IPS-15b (cell line): Measurements from ENCODE around the gene A3GALT2.

Experiments used
- H3K27me3 ChIP-seq: one replicate; pipeline ENCODE4 v1.6.1; 2013; ENCODE audit warnings: low read length; ENCODE audit not compliant: control insufficient read depth, insufficient read depth
- H3K36me3 ChIP-seq: one replicate; pipeline ENCODE4 v1.6.1; 2013; ENCODE audit warnings: low read length; ENCODE audit not compliant: control insufficient read depth, insufficient read depth
- H3K4me1 ChIP-seq: one replicate; pipeline ENCODE4 v1.6.1; 2013; ENCODE audit warnings: mild to moderate bottlenecking, low read length; ENCODE audit not compliant: control insufficient read depth, insufficient read depth
- H3K4me3 ChIP-seq: one replicate; pipeline ENCODE4 v1.5.1; 2013; ENCODE audit warnings: low read depth, low read length
- H3K9ac ChIP-seq: one replicate; pipeline ENCODE4 v1.6.1; 2013; ENCODE audit warnings: low read depth, mild to moderate bottlenecking, low read length
- H3K9me3 ChIP-seq: one replicate; pipeline ENCODE4 v1.6.1; 2013; ENCODE audit warnings: mild to moderate bottlenecking, low read length; ENCODE audit not compliant: control insufficient read depth, insufficient read depth

Gene A3GALT2

DNA sequence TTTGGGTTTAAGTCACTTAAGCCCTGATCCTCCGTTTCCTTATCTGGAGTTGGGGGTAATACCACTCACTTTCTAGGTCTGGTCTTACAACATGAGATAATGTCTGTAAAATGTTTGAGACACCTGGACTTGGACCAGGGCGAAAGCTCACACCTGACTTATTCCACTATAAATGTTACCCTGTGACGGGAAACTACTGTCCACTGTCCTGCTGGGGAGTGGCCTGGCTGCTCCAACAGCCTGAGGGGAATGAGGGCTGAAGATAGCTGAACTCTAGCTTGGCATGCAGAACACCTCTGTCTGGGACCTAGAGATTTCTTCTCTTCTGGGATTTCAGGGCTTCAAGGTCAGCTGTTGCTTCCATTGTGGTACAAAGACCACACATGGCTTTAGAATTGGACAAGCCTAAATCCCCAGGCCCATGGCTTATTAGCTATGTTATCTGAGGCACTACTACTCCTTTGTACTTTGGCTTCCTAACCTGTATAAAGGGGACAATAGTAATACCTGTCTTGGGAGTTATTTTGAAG, 9.5 kb upstream of the A3GALT2 start:
- Histone ChIP-seq H3K4me1 (no peaks in the 10 kb centered on the region), H3K36me3 (peaks cover 9% of the 10 kb centered on the region), H3K9ac (no peak overlapping the region), H3K4me3 (no peak overlapping the region), H3K27me3 (no peaks in the 10 kb centered on the region), H3K9me3 (no peaks in the 10 kb centered on the region)

DNA sequence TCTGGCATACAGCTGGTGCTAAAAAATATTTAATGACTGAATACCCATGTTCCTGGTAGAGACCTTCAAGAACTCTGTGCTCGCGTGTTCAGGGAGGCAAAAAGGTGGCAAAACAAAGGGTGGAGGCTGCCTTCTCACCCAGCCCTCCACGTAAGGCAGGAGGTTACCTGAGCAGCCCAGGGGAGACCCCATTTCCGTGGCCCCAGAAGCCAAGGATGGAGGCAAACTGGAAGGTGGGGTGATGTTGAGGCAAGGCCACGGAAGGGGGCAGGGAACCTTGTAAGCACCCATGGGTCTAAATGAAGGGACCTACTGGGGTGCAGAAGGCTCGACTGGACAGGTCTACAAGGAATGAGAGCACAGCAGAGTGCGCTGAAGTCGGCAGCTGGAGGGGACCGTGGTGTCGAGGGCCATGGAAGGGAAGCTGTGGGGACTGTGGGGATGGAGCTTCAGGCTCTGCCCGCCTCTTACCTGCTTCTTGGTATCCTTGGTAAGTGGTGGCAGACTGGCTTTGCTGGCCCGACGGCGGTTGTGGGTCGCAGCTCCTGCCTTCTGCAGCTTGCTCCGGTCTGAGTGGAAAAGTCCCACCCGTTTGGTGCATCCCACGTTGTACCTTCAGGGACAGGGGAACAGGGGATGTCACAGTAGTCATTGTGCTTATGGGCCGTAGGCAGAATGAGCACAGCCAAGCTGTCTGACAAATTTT, 8.9 kb upstream of the A3GALT2 start:
- Histone ChIP-seq H3K27me3 (no peaks in the 10 kb centered on the region), H3K36me3 (peaks cover 12% of the 10 kb centered on the region), H3K4me1 (no peaks in the 10 kb centered on the region), H3K9ac (no peak overlapping the region), H3K4me3 (no peak overlapping the region), H3K9me3 (no peaks in the 10 kb centered on the region)

GRCh38 chr1:33328817-33329216, 7.9 kb upstream of the A3GALT2 start:
- peaks cover 12% of the 10 kb centered on the region for H3K36me3 ChIP-seq

DNA sequence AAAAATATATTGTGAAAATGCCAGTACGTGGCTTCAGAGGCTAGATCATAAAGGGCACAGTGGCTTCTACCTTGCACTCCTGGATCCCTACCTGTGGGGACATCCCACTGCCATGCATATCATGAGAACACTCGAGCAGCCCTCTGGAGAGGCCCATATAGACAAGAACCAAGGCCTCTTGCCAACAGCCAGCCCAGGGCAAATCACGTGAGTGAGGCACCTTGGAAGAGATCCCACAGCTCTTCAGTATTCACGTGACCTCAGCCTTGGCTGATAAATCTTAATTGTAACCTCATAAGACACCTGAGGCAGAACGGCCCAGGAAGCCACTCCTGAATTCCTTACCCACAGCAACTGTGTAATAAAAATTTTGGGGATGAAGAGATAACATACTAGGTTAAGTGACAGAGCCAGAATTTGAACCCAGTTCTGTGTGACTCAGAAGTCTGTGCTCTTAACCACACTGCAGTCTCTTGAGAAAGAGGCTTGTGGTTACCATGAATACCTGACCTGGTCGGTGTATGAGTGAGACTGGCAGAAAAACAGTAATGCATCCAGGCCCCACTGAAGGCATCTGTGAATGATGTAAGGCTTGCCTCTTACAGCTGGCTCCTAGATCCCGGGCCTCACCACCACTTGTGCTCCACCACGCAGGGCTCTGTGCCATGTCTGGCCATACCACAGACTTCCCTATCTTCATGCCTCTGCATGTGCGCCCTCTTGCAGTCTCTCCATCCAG, 6.9 kb upstream of the A3GALT2 start:
- no peak overlapping the region for H3K9ac ChIP-seq
- H3K4me3 ChIP-seq: no peak overlapping the region
- no peaks in the 10 kb centered on the region for H3K27me3 ChIP-seq
- peaks cover 12% of the 10 kb centered on the region for H3K36me3 ChIP-seq
- no peaks in the 10 kb centered on the region for H3K9me3 ChIP-seq
- H3K4me1 ChIP-seq: no peaks in the 10 kb centered on the region

More at GRCh38 chr1:33328817-33329216, 7.9 kb upstream of the A3GALT2 start:
- Histone ChIP-seq H3K9me3 (no peaks in the 10 kb centered on the region), H3K9ac (no peak overlapping the region), H3K4me1 (no peaks in the 10 kb centered on the region), H3K4me3 (no peak overlapping the region), H3K27me3 (no peaks in the 10 kb centered on the region)

DNA sequence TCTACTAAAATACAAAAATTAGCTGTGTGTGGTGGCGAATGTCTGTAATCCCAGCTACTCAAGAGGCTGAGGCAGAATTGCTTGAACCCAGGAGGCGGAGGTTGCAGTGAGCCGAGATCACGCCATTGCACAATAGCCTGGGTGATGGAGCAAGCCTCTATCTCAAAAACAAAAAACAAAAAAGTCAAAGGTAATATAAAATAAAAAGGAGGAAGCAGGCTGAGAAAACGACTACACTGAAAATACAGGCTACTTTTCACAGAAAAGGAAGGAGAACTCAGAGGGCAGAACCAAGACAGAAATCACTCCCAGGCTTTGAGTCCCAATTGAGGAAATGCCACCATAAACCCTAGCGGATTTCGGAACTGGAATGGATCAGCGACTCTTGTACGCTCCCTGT, 5.9 kb upstream of the A3GALT2 start:
- H3K36me3 ChIP-seq: peaks cover 12% of the 10 kb centered on the region
- H3K9me3 ChIP-seq: no peaks in the 10 kb centered on the region
- H3K9ac ChIP-seq: no peak overlapping the region

DNA sequence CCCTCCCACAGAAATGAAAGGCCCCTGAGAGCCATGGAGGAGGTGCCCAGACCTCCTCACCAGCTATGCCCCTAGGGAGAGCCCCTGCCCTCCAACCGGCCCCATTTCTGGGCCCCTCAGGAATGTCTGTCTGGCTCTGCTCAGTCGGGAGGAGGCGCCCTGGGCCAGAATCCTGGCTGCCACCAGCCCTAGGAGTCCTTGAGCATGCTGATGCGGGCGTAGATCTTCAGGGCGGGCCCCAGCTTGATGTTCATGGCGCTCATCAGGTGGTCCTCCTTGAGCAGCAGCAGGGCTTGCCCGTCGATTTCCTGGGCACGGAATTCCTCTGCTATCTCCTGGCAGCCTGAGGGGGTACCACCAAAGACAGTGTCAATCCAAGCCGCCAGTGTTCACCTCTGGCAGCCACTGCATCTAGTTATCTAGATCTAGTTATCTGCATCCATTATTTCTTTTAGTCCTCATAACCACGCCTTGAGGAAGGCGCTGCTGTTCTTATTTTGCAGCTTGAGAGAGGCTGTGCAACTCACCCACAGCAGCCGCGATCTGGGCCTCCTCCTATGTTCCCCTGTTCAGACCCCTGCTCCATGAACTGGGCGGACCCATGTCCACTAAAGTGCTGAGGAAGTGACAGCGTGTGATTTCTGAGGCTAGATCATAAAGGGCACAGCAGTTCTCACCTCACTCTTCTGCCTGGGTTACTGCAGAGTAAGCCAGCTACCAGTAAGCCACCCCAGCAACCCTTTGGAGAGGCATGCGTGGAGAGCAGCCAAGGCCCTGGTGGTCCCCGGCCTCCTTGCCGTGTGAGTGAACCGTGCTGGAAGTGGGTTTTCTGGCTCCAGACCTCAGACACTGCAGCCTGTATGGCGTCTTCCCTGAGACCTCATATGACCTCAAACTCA, 4.0 kb upstream of the A3GALT2 start:
- Histone ChIP-seq H3K4me3 (no peak overlapping the region), H3K27me3 (no peaks in the 10 kb centered on the region), H3K9ac (no peak overlapping the region), H3K36me3 (peaks cover 12% of the 10 kb centered on the region), H3K9me3 (no peaks in the 10 kb centered on the region), H3K4me1 (no peaks in the 10 kb centered on the region)

More for the DNA sequence above, 5.9 kb upstream of the A3GALT2 start:
- no peaks in the 10 kb centered on the region for H3K4me1 ChIP-seq
- H3K4me3 ChIP-seq: no peak overlapping the region
- no peaks in the 10 kb centered on the region for H3K27me3 ChIP-seq

- Histone ChIP-seq H3K4me1 (no peaks in the 10 kb centered on the region), H3K4me3 (no peak overlapping the region), H3K9me3 (no peaks in the 10 kb centered on the region), H3K36me3 (peaks cover 8% of the 10 kb centered on the region), H3K27me3 (no peaks in the 10 kb centered on the region), H3K9ac (no peak overlapping the region)
Observed at GRCh38 chr1:33323663-33324477, 3.0 kb upstream of the A3GALT2 start.

DNA sequence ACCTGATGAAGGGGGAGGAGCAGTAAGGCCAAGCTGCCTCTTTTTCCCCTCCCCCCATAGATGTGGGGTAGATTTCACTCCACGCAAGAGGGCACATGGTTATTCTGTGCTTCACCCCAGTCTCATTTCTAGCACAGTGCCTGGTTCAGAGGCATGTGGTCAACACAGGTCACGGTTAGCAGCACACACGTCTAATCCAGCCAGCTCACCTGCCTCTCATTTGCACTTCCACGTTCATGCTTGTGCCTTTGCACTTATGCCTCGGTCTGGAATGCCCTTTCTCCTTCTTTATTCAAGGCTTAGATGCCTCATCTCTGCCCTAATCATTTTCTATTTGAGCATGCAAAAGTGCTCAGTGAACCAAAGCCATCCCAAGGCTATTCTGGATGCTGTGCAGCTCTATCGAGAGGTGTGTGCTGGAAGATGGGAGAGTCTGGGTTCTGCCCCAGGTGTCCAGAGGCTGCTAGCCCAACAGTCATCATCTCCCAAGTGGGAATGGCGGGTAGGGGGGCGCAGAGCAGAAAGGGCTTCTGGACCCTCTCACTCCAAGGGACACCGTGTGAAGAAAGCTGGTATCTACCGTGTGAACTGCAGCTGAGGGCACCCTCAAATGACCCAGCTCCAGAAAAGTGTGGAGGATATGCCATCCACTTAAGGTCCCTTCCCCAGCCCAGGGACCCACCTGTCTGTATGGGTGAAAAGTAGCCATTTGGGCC, 2.1 kb upstream of the A3GALT2 start:
- Histone ChIP-seq H3K4me3 (no peak overlapping the region), H3K9me3 (no peaks in the 10 kb centered on the region), H3K9ac (no peak overlapping the region), H3K27me3 (no peaks in the 10 kb centered on the region), H3K36me3 (peaks cover 6% of the 10 kb centered on the region), H3K4me1 (no peaks in the 10 kb centered on the region)

DNA sequence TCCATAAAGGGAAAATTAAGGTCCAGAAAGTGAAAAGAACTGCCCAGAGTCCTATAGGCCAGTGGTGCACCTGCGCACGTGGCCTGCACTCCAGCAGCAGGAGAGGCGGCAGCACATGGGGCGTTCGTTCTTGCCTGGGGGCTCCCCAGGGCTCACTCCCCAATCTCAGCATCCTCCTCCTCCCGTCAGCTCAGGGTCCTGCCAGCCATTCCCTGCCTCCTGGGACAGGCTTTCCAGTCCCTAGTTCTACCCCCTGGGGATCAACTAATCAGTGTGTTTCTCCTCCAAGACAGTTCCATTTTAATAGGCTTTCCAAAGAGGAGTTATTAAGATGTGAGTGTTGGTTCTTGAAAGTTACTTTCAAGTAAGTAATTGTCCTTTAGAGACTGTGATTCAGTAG, 1.2 kb upstream of the A3GALT2 start:
- H3K9me3 ChIP-seq: no peaks in the 10 kb centered on the region
- no peaks in the 10 kb centered on the region for H3K27me3 ChIP-seq
- H3K9ac ChIP-seq: no peak overlapping the region
- no peaks in the 10 kb centered on the region for H3K4me1 ChIP-seq
- no peak overlapping the region for H3K4me3 ChIP-seq
- H3K36me3 ChIP-seq: peaks cover 6% of the 10 kb centered on the region

DNA sequence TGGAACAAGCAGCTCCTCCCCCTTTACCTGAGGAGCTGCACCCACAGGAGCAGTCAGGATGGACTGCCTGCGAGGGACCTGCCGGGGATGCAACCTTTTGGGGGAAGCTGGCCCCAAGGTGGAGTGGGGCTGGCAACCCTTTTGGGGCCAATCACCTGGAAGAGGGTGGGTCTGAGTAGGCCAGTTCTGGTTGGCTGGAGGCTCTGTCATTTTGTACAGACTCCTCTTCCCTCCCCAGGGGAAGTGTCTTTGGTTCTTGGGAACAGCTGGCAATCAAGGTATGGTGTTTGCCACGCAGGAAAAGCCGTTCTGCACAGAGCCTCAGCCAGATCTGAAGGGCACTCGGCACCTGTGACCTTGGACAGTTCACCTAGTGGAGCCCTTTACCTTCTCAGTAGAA, 280 bp upstream of the A3GALT2 start:
- Histone ChIP-seq H3K9me3 (no peaks in the 10 kb centered on the region), H3K9ac (no peak overlapping the region), H3K27me3 (no peaks in the 10 kb centered on the region), H3K36me3 (peaks cover 6% of the 10 kb centered on the region), H3K4me3 (no peak overlapping the region), H3K4me1 (no peaks in the 10 kb centered on the region)
